HepG2 (cell line): ENCODE data around the gene AP2S1. TPM values are rescaled to one million over a fixed set of nuclear protein-coding genes. Genes with fewer than 3 reads are reported as not detected.
A peak's percentile ranks its signal among the peaks of the same experiment; 100 is the strongest.

ENCODE experiments used
- FOXP1 ChIP-seq, 2 experiments: fragments of 450-650 bp in 1 of 2; IDR thresholded peaks; 2 replicates each; pipeline ENCODE4 v1.6.1; 2017 to 2018; ENCODE audit warnings: antibody characterized with exemption in 1 of 2
- GABPA ChIP-seq, 2 experiments: IDR thresholded peaks; 2 replicates each; pipeline ENCODE4 v1.6.1; 2011 to 2016; ENCODE audit warnings: low read depth in 2 of 2, low read length in 1 of 2, missing biosample characterization in 1 of 2, missing genetic modification characterization in 1 of 2
- ISX ChIP-seq: sonication (generic); formaldehyde crosslinking; conservative IDR thresholded peaks from 2 replicates; pipeline ENCODE4 v1.5.0; 2020; ENCODE audit warnings: missing genetic modification reagents
- MTA1 ChIP-seq: sonication (generic); formaldehyde crosslinking; IDR thresholded peaks from 2 replicates; pipeline ENCODE4 v1.4.0; 2020; ENCODE audit warnings: missing genetic modification reagents, mild to moderate bottlenecking, borderline replicate concordance
- PCBP1 ChIP-seq: fragments of 200-400 bp; formaldehyde crosslinking; IDR thresholded peaks from 2 replicates; pipeline ENCODE4 v1.6.1; 2017; ENCODE audit warnings: mild to moderate bottlenecking, low read depth, low read length, borderline replicate concordance
- POLR2AphosphoS5 ChIP-seq: IDR thresholded peaks from 2 replicates; pipeline ENCODE4 v1.6.1; 2012; ENCODE audit warnings: low read depth, low read length
- POLR2G ChIP-seq: fragments of 200-400 bp; formaldehyde crosslinking; IDR thresholded peaks from 2 replicates; pipeline ENCODE4 v1.6.1; 2018; ENCODE audit warnings: mild to moderate bottlenecking, low read depth, low read length, moderate library complexity
- SAP130 ChIP-seq: IDR thresholded peaks from 2 replicates; pipeline ENCODE4 v1.6.1; 2016; ENCODE audit warnings: low read depth
- SOX6 ChIP-seq, 2 experiments: fragments of 450-650 bp in 1 of 2; sonication (generic) in 1 of 2; formaldehyde crosslinking in 1 of 2; IDR thresholded peaks; 2 replicates each; pipeline versions ENCODE4 v1.4.0 to v1.6.1; 2017 to 2020; ENCODE audit warnings: antibody characterized with exemption in 1 of 2, mild to moderate bottlenecking in 1 of 2, missing genetic modification reagents in 1 of 2
- SRF ChIP-seq: IDR thresholded peaks from 2 replicates; pipeline ENCODE4 v1.6.1; 2011; ENCODE audit warnings: mild to moderate bottlenecking, low read depth, low read length, moderate library complexity
- SRSF4 ChIP-seq: fragments of 200-400 bp; formaldehyde crosslinking; IDR thresholded peaks from one replicate; pipeline ENCODE4 v1.6.1; 2018; ENCODE audit warnings: mild to moderate bottlenecking, low read depth, low read length, moderate library complexity; ENCODE audit not compliant: poor library complexity, severe bottlenecking
- TEAD3 ChIP-seq: optimal IDR thresholded peaks from 2 replicates; pipeline ENCODE3; 2016; ENCODE audit warnings: borderline replicate concordance
- ZNF556 ChIP-seq: sonication (generic); formaldehyde crosslinking; IDR thresholded peaks from 2 replicates; pipeline ENCODE4 v1.4.0; 2020; ENCODE audit warnings: mild to moderate bottlenecking, missing genetic modification reagents, borderline replicate concordance
- ZNF784 ChIP-seq: sonication (generic); formaldehyde crosslinking; IDR thresholded peaks from 2 replicates; pipeline ENCODE4 v1.5.1; 2020; ENCODE audit warnings: missing genetic modification reagents, mild to moderate bottlenecking, borderline replicate concordance
- ZNF839 ChIP-seq: sonication (generic); formaldehyde crosslinking; IDR thresholded peaks from 2 replicates; pipeline ENCODE4 v1.4.0; 2020; ENCODE audit warnings: missing genetic modification reagents, mild to moderate bottlenecking, borderline replicate concordance
- ZSCAN9 ChIP-seq: IDR thresholded peaks from 2 replicates; pipeline ENCODE4 v1.6.1; 2016; ENCODE audit warnings: borderline replicate concordance
- polyA plus RNA-seq, 8 experiments: library from polyadenylated mRNA; depleted of rRNA in 3 of 8; stranded (reverse) in 7 of 8; unstranded in 1 of 8; fragments of >200 nt; fragmentation: Illumina TruSeq in 4 of 8; extraction: Trizol in 4 of 8; gene quantifications; 2 replicates each; pipeline versions ENCODE4 v1.2.1 to v1.2.3, GENCODE V29; 2011 to 2016; ENCODE audit warnings: low read depth in 4 of 8, missing spikeins in 1 of 8, mixed read lengths in 1 of 8; ENCODE audit not compliant: insufficient read depth in 1 of 8
- total RNA-seq, 5 experiments: library from RNA; depleted of rRNA; stranded (reverse); fragments of >200 nt; fragmentation: Illumina TruSeq; extraction: Trizol; gene quantifications; 2 replicates each; pipeline ENCODE4 v1.2.3, GENCODE V29; 2016; ENCODE audit warnings: low read depth in 1 of 5

AP2S1 gene
- total and polyA plus RNA-seq, 2 of the 13 experiments (the other 11 are each of a cell fraction or from before 2014, with no cell fraction given), result 45.2 to 86.1 TPM

- TF ChIP-seq SRSF4 (no peak), POLR2G (peak; percentile 21; the same call in 1 of the 2 replicates), ZNF556 (CRISPR knock-in tag) (0 out of 2 replicates have a peak, but pooled peaks have one; percentile 21), MTA1 (no peak), SRF (peak; percentile 26; the same call in 1 of the 2 replicates), SOX6 (IDR thresholded peaks at IDR 0.05) (no peak), SOX6 (CRISPR knock-in tag; IDR thresholded peaks at IDR 0.05) (0 out of 2 replicates have a peak, but pooled peaks have one; percentile 14), TEAD3 (peak; percentile 37), GABPA (IDR thresholded peaks at IDR 0.05; ENCODE audit: low read depth, low read length) (no peak), GABPA (CRISPR knock-in tag; IDR thresholded peaks at IDR 0.05; ENCODE audit: low read depth) (peak; percentile 25; the same call in 1 of the 2 replicates), ZNF839 (no peak), ISX (CRISPR knock-in tag) (no peak), POLR2AphosphoS5 (0 out of 2 replicates have a peak, but pooled peaks have one; percentile 18), ZNF784 (CRISPR knock-in tag) (no peak), SAP130 (CRISPR knock-in tag) (peak; percentile 14; the same call in 1 of the 2 replicates), FOXP1 (IDR thresholded peaks at IDR 0.05) (no peak), FOXP1 (CRISPR knock-in tag; IDR thresholded peaks at IDR 0.05) (no peak), ZSCAN9 (CRISPR knock-in tag) (no peak), PCBP1 (no peak)
- TF ChIP-seq, all 625 proteins: peak for 12
These were observed 13.4 kb upstream of the AP2S1 start (continued) for GRCh38 chr19:46863818-46864629.
